Mucosa of descending colon (tissue), 3 donors: ENCODE measurements around the gene PRKCZ. TPM values are rescaled to one million over a fixed set of nuclear protein-coding genes. Genes with fewer than 3 reads are reported as not detected.

ENCODE experiments used
- ATAC-seq: fragments of 200-7000 bp; cut with Tn5 transposase; one replicate; pipeline ENCODE4 v1.9.1; 2020; ENCODE audit warnings: mild to moderate bottlenecking, moderate library complexity
- DNase-seq, 3 donors: peaks; one replicate each; pipeline ENCODE4 v3.0.0-alpha.2; 2020
- H3K36me3 ChIP-seq: fragments of 200-600 bp; one replicate; pipeline ENCODE4 v1.8.0; 2021; ENCODE audit warnings: low read depth, mild to moderate bottlenecking
- H3K4me1 ChIP-seq: fragments of 200-600 bp; one replicate; pipeline ENCODE4 v1.8.0; 2021; ENCODE audit warnings: low read depth, mild to moderate bottlenecking
- H3K4me3 ChIP-seq: fragments of 200-600 bp; one replicate; pipeline ENCODE4 v1.8.0; 2021; ENCODE audit warnings: mild to moderate bottlenecking
- H3K9me3 ChIP-seq: fragments of 200-600 bp; one replicate; pipeline ENCODE4 v1.8.0; 2021; ENCODE audit warnings: mild to moderate bottlenecking
- intact Hi-C, 2 donors: fragments of 100-400 bp; cut with DNase I in 1 of 2; cut with micrococcal nuclease in 1 of 2; formaldehyde crosslinking; loops; one replicate each; pipeline versions ENCODE4 v1.11.0 to v1.11.1; 2022; cut with DNase I, micrococcal nuclease
- total RNA-seq, 3 donors: library from RNA; stranded (reverse); fragmentation: NEBNext Ultra II Directional in 2 of 3; extraction: Animal tissue kit (Norgen Biotek cat#: 25700) in 2 of 3; gene quantifications; one replicate each; pipeline versions ENCODE4 v1.2.1 to v1.2.4, GENCODE V29; 2021 to 2023
- TF ChIP-seq, protein P1 (sequence below): fragments of 200-600 bp; IDR thresholded peaks from one replicate; pipeline ENCODE4 v1.8.0; 2022; ENCODE audit warnings: antibody characterized with exemption, mild to moderate bottlenecking
- donor health status: DM: no; HTN: no; CAD: no; lungs with moderate emphysema.
- donor health status: DM: no; HTN: no; CAD: no.
- donor health status: DM: no; HTN: yes; CAD: no.

Gene PRKCZ
- total RNA-seq, 3 donors from 2014 or later = 38.9 to 80.2 (median 53.7) TPM

DNA sequence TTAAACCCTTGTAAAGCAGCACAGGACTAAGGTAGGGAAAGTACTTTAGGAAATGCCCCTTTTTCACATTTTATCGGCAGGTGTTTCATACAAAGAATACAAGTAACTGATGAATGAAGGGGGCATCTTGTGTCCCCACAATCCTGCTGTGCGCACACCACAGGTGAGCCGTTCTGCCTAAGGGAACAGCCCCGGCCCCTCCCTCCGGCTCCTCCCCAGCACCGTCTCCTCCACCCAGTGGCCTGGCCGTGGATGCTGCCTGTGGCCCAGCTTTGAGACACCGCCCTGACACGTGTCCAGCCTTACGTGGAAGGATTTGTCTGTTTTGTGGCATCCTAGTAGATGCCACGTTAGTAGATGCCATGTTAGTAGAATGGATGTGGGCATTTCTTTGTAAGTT, 131.5 kb downstream of the PRKCZ start:
- TF ChIP-seq, protein P1, sequence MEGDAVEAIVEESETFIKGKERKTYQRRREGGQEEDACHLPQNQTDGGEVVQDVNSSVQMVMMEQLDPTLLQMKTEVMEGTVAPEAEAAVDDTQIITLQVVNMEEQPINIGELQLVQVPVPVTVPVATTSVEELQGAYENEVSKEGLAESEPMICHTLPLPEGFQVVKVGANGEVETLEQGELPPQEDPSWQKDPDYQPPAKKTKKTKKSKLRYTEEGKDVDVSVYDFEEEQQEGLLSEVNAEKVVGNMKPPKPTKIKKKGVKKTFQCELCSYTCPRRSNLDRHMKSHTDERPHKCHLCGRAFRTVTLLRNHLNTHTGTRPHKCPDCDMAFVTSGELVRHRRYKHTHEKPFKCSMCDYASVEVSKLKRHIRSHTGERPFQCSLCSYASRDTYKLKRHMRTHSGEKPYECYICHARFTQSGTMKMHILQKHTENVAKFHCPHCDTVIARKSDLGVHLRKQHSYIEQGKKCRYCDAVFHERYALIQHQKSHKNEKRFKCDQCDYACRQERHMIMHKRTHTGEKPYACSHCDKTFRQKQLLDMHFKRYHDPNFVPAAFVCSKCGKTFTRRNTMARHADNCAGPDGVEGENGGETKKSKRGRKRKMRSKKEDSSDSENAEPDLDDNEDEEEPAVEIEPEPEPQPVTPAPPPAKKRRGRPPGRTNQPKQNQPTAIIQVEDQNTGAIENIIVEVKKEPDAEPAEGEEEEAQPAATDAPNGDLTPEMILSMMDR = no peak
- ATAC-seq = no peak
- no peak overlapping the region for H3K4me3 ChIP-seq
- DNase-seq = no peak
- no peaks in the 10 kb centered on the region for H3K9me3 ChIP-seq
- H3K4me1 ChIP-seq = no peaks in the 10 kb centered on the region
- intact Hi-C loops = no loop called here
- H3K36me3 ChIP-seq = no peaks in the 10 kb centered on the region

DNA sequence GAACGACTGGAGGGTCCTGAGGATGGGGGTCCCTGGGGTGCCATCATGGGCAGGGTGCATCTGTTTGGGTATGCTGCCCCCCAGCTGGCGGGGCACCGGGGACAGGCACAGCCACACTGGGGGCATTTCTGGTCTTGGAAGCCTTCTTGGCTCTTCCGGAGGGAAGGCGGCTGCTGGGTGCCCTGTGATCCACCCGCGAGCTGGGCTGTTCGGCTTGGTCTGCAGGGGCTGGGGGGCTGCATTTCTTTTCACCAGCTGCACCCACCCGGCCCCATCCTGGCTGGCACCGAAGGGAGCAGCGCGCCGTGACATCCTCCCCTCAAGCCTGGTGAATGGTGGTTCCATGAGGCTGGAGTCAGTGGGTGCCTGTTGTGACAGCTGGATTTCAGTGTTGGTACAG, 132.2 kb downstream of the PRKCZ start:
- no peak overlapping the region for H3K4me3 ChIP-seq
- H3K9me3 ChIP-seq = no peaks in the 10 kb centered on the region
- H3K4me1 ChIP-seq = no peaks in the 10 kb centered on the region
- no peak for DNase-seq
- intact Hi-C loops = no loop called here
- no peaks in the 10 kb centered on the region for H3K36me3 ChIP-seq
- TF ChIP-seq, protein P1 = no peak
- ATAC-seq = no peak

DNA sequence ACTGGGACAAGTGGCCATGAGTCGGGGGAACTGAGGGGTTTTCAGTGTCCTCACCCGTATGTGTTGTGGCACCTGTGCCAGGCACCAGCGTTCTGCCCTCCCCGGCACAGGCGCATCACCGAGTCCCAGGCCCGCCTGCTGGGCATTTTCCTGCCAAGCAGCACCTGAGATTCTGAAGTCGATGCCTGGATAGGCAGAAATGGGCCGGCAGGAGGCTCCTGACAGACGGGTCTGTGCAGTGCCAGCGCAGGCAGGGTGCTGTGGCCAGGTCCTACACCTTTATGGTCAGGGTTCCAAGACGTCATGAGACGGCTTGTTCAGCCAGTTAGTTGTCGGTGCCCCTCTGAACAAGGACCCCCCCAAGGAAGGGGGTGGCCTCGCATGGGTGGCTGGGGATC, 133.7 kb downstream of the PRKCZ start:
- DNase-seq = no peak
- Histone ChIP-seq H3K4me3 (no peak overlapping the region), H3K9me3 (no peaks in the 10 kb centered on the region), H3K36me3 (no peaks in the 10 kb centered on the region), H3K4me1 (no peaks in the 10 kb centered on the region)
- ATAC-seq = no peak
- intact Hi-C loops = no loop called here
- TF ChIP-seq, protein P1 = no peak

DNA sequence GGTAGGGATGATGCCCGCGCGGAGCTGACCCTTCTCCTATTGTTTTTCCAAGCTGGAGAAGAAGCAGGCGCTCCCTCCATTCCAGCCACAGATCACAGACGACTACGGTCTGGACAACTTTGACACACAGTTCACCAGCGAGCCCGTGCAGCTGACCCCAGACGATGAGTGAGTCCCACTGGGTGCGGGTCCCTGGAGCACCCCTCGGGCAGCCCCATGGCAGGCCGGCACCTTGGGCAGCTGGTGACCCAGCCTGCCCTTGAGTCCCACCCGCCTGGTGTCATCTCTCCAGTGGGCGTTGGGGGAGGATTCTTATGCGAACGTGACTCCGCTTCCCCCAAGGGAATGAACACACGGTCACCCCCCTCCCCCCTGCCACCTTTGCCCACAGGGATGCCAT, 134.3 kb downstream of the PRKCZ start:
- TF ChIP-seq, protein P1 = no peak
- no peak for DNase-seq
- H3K36me3 ChIP-seq = no peaks in the 10 kb centered on the region
- ATAC-seq = no peak
- intact Hi-C loops = no loop called here
- no peaks in the 10 kb centered on the region for H3K9me3 ChIP-seq
- peaks cover 5% of the 10 kb centered on the region for H3K4me1 ChIP-seq
- H3K4me3 ChIP-seq = no peak overlapping the region

DNA sequence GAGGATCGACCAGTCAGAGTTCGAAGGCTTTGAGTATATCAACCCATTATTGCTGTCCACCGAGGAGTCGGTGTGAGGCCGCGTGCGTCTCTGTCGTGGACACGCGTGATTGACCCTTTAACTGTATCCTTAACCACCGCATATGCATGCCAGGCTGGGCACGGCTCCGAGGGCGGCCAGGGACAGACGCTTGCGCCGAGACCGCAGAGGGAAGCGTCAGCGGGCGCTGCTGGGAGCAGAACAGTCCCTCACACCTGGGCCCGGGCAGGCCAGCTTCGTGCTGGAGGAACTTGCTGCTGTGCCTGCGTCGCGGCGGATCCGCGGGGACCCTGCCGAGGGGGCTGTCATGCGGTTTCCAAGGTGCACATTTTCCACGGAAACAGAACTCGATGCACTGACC, 134.7 kb downstream of the PRKCZ start:
- DNase-seq (no peak), ATAC-seq (no peak)
- intact Hi-C loops = no loop called here
- Histone ChIP-seq H3K4me3 (no peak overlapping the region), H3K36me3 (no peaks in the 10 kb centered on the region), H3K4me1 (peaks cover 5% of the 10 kb centered on the region), H3K9me3 (no peaks in the 10 kb centered on the region)
- TF ChIP-seq, protein P1 = no peak
